A549 (cell line): ENCODE measurements around the gene GNG7.

Experiments used
- CEBPB ChIP-seq, 2 experiments: fragments of >200 bp in 1 of 2; sonication (Bioruptor Twin) in 1 of 2; formaldehyde crosslinking in 1 of 2; IDR thresholded peaks; 2 replicates each; pipeline ENCODE4 v1.6.1; 2012 to 2016
- MAFK ChIP-seq: fragments of 450-650 bp; IDR thresholded peaks from 2 replicates; pipeline ENCODE4 v1.6.1; 2014; ENCODE audit not compliant: partially characterized antibody
- MAZ ChIP-seq: fragments of 150-350 bp; IDR thresholded peaks from 2 replicates; pipeline ENCODE4 v1.6.1; 2014; ENCODE audit warnings: antibody characterized with exemption, low read depth, low read length, borderline replicate concordance
- MYC ChIP-seq: IDR thresholded peaks from 2 replicates; pipeline ENCODE4 v1.6.1; 2012; ENCODE audit warnings: mild to moderate bottlenecking, inconsistent platforms, low read length, improper control_type of control experiment, borderline replicate concordance
- POLR2A ChIP-seq: IDR thresholded peaks from 2 replicates; pipeline ENCODE4 v1.6.1; 2012; ENCODE audit warnings: mild to moderate bottlenecking, low read length
- RNF2 ChIP-seq: fragments of 200-600 bp; sonication (generic); IDR thresholded peaks from 2 replicates; pipeline ENCODE4 v1.6.1; 2016; ENCODE audit warnings: low read depth, mild to moderate bottlenecking, antibody characterized with exemption, moderate library complexity, borderline replicate concordance
- ZNF302 ChIP-seq: fragments of 250-450 bp; sonication (Bioruptor Pico); IDR thresholded peaks from 2 replicates; pipeline ENCODE4 v1.9.0; 2021; ENCODE audit warnings: inconsistent platforms, mild to moderate bottlenecking, moderate library complexity
- TF ChIP-seq, protein P1 (sequence below): fragments of >200 bp; sonication (Bioruptor Twin); formaldehyde crosslinking; IDR thresholded peaks from 3 replicates; pipeline ENCODE4 v1.5.1; 2016
- TF ChIP-seq, protein P2 (sequence below): IDR thresholded peaks from 2 replicates; pipeline ENCODE4 v1.6.1; 2012; ENCODE audit warnings: low read depth, borderline replicate concordance
- TF ChIP-seq, protein P3 (sequence below): fragments of 250-450 bp; sonication (Bioruptor Pico); IDR thresholded peaks from 2 replicates; pipeline ENCODE4 v1.5.0; 2021; ENCODE audit warnings: mild to moderate bottlenecking, moderate library complexity, borderline replicate concordance
- TF ChIP-seq, protein P4 (sequence below): fragments of 150-350 bp; IDR thresholded peaks from 2 replicates; pipeline ENCODE4 v1.6.1; 2014; ENCODE audit warnings: low read depth, mild to moderate bottlenecking, low read length
- TF ChIP-seq, protein P5 (sequence below): IDR thresholded peaks from 2 replicates; pipeline ENCODE4 v1.6.1; 2012

DNA sequence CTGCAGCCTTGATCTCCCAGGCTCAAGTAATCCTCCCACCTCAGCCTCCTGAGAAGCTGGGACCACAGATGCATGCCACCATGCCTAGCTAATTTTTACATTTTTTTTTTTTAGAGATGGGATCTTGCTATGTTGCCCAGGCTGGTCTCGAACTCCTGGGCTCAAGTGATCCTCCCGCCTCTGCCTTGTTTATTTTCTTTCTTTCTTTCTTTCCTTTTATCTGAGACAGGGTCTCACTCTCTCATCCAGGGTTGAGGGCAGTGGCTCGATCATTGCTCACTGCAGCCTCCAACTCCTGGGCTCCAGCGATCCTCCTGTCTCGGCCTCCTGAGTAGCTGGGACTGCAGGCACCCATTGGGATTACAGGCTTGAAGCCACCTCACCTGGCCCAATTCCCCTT is 3.8 kb upstream of the GNG7 start:
- TF ChIP-seq, protein P1, sequence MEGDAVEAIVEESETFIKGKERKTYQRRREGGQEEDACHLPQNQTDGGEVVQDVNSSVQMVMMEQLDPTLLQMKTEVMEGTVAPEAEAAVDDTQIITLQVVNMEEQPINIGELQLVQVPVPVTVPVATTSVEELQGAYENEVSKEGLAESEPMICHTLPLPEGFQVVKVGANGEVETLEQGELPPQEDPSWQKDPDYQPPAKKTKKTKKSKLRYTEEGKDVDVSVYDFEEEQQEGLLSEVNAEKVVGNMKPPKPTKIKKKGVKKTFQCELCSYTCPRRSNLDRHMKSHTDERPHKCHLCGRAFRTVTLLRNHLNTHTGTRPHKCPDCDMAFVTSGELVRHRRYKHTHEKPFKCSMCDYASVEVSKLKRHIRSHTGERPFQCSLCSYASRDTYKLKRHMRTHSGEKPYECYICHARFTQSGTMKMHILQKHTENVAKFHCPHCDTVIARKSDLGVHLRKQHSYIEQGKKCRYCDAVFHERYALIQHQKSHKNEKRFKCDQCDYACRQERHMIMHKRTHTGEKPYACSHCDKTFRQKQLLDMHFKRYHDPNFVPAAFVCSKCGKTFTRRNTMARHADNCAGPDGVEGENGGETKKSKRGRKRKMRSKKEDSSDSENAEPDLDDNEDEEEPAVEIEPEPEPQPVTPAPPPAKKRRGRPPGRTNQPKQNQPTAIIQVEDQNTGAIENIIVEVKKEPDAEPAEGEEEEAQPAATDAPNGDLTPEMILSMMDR = no peak
- TF ChIP-seq, protein P2, sequence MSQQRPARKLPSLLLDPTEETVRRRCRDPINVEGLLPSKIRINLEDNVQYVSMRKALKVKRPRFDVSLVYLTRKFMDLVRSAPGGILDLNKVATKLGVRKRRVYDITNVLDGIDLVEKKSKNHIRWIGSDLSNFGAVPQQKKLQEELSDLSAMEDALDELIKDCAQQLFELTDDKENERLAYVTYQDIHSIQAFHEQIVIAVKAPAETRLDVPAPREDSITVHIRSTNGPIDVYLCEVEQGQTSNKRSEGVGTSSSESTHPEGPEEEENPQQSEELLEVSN = no peak
- no peak for TF ChIP-seq MYC
- TF ChIP-seq CEBPB (IDR thresholded peaks at IDR 0.05) = no peak
- no peak for TF ChIP-seq POLR2A
- no peak for TF ChIP-seq MAFK
- no peak for TF ChIP-seq RNF2
- no peak for TF ChIP-seq ZNF302 (CRISPR knock-in tag)
- no peak for TF ChIP-seq MAZ
- TF ChIP-seq, protein P3, sequence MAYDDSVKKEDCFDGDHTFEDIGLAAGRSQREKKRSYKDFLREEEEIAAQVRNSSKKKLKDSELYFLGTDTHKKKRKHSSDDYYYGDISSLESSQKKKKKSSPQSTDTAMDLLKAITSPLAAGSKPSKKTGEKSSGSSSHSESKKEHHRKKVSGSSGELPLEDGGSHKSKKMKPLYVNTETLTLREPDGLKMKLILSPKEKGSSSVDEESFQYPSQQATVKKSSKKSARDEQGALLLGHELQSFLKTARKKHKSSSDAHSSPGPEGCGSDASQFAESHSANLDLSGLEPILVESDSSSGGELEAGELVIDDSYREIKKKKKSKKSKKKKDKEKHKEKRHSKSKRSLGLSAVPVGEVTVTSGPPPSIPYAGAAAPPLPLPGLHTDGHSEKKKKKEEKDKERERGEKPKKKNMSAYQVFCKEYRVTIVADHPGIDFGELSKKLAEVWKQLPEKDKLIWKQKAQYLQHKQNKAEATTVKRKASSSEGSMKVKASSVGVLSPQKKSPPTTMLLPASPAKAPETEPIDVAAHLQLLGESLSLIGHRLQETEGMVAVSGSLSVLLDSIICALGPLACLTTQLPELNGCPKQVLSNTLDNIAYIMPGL (CRISPR knock-in tag) = no peak
- TF ChIP-seq, protein P4, sequence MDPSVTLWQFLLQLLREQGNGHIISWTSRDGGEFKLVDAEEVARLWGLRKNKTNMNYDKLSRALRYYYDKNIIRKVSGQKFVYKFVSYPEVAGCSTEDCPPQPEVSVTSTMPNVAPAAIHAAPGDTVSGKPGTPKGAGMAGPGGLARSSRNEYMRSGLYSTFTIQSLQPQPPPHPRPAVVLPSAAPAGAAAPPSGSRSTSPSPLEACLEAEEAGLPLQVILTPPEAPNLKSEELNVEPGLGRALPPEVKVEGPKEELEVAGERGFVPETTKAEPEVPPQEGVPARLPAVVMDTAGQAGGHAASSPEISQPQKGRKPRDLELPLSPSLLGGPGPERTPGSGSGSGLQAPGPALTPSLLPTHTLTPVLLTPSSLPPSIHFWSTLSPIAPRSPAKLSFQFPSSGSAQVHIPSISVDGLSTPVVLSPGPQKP = no peak
- TF ChIP-seq, protein P5, sequence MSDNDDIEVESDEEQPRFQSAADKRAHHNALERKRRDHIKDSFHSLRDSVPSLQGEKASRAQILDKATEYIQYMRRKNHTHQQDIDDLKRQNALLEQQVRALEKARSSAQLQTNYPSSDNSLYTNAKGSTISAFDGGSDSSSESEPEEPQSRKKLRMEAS = no peak
